ELR (cell line): ENCODE data around the gene XYLT2.
A peak's percentile ranks its signal among the peaks of the same experiment; 100 is the strongest.
"Not testable (repeated sequence)": the region's sequence is repeated elsewhere in the genome, so short reads cannot be mapped to it uniquely, and the experiment has no call there.

Experiments
- DNase-seq: peaks from one replicate; pipeline ENCODE4 v3.0.0-alpha.2; 2015; ENCODE audit warnings: low read depth

The XYLT2 gene

DNA sequence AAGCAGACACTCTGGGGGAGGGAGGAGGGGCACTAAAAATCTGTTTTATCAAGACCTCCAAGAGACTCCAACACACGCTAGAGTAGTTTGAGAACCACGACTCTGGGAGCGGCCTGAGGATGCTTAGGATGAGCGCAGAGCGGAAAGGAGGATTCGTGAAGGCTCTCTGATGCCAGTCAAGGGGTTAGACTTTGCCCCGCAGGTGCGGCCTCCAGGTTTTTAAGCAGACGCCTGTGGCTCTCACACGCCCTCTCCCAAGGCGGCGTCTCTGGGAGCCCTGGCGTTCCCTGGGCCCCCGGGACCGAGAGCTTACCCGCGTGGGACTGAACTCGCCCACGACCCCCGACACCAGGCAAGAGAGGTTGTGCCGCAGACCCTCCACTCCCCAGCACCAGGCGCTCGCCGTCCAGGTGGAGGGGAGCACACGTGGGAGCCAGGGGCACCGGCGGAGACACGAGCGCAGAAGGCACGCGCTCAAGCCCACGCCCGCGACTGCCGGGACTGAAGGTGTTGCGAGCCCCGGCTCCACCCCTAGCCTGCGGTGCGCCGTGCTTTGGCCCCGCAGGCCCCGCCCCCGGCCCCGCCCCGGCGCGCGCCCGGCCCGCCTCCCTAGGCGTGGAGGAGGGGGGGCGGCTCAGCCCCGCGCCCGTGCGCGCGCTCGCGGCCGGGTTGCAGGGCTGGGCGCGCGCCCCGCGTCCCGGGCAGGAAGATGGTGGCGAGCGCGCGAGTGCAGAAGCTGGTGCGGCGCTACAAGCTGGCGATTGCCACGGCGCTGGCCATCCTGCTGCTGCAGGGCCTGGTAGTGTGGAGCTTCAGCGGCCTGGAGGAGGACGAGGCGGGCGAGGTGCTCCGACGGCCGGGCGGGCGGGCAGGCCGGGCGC lies at the start of gene XYLT2:
Gene XYLT2, plus strand, starts transcription at position 695 of the 881 bp plus-strand sequence. Its CDS starts 15 bp downstream, at position 710.
- peak; percentile 91 for DNase-seq

DNA sequence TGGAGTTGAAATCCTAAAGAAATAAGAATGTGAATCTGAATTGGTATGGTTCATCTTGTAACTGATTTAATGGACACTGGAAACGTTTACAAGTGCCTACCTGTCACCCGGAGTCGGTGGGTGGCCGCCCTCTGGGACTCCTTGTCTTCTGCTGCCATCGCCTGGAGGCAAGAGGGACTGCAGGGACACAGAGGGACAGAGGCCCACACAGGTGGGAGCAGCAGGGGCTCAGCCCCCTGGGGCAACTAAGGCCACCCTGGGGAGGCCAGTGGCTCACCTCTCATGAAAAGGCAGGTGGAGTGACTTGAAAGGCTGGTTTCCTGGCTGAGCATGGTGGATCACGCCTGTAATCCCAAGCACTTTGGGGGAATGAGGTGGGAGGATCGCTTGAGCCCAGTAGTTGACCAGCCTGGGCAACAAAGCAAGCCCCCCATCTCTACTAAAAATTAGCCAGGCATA lies 48.5 kb upstream of the XYLT2 start:
- peak; percentile 79 for DNase-seq

DNA sequence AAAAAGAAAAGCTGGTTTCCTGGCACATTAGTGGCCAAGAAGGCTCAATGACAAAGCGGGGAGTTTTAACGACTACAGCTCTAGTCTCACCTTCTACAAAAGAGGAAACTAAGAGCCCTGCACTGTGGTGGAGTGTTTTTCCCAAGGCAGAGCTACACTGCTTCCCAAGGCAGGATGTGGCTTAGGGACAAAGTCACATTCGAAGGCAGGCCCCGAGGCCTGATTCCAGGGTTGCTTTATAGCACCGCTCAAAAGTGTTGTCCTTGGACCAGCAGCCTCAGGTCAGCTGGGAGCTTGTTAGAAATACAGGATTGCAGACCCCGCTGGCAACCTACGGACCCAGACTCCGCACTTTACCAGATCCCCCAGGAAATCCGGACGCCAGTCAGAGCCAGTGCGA lies 47.9 kb upstream of the XYLT2 start:
- DNase-seq: no peak

DNA sequence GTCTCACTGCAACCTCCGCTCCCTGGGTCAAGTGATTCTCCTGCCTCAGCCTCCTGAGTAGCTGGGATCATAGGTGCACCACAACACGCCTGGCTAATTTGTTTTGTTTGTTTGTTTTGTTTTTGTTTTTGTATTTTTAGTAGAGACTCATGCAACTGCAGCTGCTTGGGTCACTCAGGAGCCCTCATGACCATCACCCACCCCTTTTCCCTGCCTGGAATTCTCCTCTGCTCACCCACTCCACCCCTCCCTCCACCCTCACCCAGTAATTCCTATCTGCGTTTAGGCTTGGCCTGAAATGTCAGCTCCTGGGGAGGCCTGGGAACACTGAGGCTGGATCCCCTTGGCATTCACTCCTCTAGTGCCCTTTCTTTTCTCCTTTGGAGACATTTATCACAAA lies 46.1 kb upstream of the XYLT2 start:
- DNase-seq: no peak

DNA sequence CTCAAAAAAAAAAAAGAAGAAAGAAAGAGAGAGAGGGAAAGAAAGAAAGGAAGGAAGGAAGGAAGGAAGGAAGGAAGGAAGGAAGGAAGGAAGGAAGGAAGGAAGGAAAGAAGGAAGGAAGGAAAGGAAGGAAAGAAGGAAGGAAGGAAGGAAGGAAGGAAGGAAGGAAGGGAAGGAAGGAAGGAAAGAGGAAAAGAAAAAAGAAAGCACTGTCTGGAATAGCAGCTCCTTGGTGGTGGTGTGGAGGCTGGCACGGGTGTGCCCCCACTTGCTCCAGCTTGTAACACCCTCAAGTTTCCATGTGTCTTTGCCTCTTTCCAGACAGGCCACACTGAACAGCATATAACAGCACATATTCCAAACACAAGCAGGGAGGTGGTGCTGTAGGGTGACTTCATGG lies 45.1 kb upstream of the XYLT2 start:
- not testable (repeated sequence) for DNase-seq

DNA sequence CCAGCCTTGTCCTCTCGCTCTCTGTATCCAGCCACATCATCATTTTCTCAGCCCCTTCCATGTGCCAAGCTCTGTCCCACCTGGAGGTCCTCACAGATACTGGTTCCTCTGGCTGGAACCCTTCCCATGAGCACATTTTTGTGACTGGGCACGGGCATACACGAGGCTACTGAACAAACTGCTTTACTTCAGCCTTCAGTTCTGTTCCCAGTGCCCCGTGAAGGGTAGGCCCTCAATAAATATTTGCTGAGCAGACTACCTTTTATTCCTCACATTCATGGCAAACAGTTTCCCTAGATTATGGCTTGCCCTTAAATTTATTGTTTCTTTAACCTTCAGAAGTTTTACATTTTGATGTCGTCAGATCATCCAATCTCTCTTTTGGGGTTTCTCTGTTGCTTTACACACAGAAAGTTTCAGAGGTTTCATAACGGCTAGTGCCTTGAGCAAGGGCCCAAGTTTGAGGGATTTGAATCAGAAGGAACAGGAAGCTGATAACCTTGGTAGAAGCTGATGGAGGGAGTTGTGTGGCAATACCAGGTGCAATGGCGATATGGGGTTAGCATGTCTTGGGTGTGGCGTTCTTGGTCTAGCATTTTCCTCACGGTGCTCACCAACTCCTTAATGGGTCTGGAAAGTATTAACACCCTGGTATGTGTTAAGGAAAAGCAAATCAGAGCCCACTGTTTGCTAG lies 43.9 kb upstream of the XYLT2 start:
- no peak for DNase-seq

DNA sequence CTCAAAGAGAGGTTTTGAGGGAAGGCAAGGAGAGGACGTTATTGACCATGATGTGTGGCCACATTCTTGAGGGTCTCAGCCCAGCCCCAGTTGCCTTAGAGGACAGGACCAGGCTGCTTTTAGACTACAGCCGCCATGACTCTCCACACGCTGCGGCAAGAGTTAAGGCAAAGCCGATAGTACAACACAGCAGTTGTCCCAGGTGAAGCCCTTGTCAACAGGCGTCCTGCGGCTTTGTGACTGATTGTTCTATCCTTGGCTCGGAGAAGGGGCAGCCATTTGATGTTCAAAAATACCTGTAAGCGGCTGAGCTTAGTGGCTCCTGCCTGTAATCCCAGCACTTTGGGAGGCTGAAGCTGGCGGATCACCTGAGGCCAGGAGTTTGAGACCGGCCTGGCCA lies 42.9 kb upstream of the XYLT2 start:
- no peak for DNase-seq

DNA sequence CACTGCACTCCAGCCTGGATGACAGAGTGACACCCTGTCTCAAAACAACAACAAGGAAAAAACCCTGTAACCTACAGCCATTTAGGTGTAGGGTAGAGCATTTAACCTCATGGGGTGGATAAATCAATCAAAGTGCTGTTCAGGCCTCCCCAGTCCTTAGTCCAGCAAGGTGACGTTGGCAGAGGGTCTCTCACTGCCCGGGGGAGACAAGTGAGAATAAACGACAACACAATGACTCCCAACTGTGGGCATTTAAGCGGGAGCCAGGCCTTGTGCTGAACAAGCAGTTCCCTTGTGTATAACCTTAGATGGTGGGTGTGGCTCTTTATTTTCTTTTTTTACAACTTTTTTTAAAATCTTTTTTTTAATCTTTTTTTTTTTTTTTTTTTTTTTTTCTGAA lies 42.3 kb upstream of the XYLT2 start:
- no peak for DNase-seq

DNA sequence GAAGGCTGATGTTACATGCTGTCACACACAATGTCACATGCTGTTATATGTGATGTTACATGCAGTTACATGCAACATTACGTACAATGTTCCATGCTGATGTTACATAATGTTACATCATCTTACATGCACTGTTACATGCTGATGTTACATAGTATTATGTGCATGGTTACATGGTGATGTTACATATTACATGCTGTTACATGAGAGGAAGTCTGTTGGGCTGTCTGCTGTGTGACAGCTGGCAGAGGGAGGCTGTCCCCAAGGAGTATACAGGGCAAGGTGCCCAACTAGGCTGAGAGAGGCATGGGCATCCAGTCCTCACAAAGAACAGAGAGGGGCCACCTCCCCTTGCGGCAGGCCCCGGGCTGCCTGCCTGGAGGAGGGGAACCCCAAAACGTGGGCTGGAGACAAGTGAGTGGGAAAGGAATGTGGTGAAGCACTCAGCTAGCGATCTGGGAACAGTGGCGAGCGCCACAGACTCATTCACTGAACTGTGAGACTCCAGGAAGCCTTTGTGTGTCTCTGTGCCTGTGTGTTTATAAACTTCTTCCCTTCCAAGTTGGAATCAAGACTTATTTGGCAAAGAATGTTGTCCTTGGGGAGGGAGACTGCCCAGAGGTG lies 41.0 kb upstream of the XYLT2 start:
- no peak for DNase-seq

DNA sequence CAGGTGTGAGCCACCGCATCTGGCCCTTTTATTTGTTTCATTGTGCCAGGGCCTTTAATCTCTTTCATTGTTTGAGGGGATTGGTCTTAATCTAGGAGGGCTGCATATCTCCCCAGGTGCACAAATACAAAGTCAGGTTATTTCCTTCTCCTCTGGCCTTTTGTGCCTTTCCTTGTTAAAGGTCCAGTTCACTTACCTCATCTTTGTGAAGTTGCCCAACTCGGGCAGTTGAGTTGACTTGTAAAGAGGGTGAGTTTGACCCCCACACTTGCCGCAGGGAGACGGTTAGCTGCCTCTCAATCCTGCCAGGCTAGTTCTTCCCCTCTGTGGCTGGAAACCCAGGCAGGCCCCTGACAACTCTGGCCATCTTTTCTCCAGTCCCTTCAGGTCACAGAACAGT lies 38.3 kb upstream of the XYLT2 start:
- no peak for DNase-seq

DNA sequence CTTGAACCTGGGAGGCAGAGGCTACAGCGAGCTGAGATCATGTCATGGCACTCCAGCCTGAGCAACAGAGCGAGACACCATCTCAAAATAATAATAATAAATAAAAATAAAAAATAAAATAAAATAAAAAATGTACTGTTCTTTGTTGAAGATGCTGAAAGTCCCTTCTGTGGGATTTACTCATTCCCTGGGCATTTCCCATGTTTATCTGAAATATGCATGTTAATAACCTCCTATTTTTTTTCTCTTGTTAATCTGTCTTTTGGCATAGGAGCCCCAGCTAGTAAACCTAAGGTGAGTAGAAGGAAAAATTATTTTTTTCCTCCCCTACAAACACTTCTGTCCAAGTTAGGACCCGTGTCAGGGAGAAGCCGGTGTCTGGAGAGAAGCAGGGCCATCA lies 37.3 kb upstream of the XYLT2 start:
- peak; percentile 62 for DNase-seq

DNA sequence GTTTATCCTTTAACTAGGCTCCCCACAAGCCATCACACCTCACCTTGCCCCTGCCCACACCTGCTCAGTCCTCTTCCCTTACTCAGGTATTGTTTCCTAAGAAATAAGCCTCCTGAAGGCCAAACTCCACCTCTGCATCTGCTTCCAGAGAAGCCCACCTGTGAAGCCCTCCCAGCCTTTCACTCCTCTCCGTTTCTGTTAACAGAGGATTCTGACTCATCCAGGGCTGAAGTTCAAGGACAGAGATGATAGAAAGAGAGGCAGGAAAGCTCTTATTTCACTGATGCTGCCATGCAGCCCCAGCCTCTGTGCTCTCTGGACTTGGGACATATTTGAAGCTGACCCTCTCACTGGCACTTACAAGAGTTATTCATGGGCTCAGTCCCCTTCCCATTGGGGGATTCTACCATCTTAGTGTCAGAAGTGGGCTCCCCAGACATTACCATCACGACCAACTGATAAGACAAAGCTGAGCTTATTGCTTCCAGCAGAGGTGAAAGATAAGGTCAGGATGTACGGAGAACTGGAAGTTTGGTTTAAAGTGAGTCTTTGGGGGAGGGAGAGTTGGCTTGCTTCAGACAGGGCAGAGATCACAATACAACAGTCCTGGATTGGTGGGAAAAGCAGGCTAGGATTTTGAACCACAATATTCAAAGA lies 35.3 kb upstream of the XYLT2 start:
- peak; percentile 29 for DNase-seq

DNA sequence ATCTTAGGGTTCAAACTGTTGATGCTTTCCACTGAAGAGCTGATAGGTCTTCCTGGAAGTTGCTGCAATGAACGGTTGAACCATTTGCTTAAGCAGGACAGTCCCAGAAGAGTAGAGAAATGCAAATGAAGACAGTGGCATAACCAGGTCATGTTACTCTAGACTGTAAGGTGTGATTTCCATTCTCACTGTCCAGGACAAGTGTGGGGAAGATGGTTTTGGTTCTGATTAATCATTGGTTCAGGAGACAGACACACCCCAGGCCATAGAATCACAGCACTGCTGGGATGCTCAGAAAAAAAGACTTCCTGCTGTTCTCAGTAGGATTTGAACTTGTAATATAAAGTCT lies 34.8 kb upstream of the XYLT2 start:
- DNase-seq: no peak

DNA sequence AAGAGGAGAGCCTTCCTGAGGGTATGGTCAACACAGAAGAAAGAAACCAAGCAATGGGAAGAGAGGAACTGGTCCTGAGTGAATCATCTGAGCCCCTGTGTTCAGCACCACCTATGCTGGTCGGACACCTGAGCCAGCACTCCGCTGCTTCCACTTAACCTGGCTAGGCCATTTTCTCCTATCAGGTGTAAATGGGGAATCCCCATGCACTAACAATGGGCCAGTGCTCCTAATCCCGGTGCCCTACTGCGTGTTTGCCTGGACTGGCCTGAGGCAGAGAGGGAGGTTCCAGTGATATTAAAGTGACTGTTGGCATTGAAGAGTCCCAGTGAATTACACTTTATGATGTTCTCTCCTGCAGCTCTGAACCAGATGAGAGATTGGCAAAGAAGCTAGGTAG lies 34.4 kb upstream of the XYLT2 start:
- no peak for DNase-seq

DNA sequence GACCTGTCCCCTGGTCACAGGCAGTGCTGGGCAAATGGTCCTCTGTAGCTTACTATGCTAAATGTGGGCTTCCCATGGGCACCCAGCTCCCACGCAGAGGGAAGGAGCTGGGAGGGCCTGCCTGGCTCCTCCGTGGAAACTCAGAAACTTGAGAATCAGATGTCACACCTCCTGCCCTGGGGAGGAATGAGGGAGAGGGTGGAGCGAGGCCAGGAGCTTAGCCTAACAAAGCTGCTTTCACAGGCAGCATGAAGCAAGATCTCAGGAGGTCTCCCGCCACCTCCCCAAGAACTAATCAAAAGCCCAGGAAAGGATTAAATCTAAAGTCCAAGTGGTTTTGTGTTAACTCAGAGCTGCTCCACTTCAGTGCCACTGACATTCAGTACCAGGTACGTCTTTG lies 33.6 kb upstream of the XYLT2 start:
- no peak for DNase-seq

DNA sequence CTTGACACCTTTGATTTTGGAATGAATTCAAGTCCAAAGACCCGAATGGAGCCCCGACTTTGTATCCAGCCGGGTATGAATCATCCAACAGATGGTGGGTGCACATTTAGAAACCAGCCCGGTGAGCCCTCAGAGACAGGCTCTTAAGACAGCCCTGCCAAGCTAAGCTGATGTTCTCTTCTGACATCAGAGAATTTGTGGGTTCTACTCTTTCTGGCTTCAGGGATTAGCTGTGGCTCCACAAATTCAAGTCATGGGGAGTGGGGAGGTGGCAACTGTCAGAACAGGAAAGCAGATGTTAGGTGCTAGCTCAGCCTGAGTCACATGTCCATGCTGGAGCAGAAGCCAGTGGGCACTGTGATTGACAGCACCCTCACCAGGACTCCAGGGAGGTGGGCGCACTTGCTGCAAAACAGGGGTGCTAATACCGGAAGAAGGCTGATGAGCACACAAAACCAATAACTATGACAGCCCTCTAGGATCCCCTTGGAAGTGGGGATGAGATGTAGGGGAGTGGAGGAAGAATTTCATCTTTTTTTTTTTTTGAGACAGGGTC lies 31.4 kb upstream of the XYLT2 start:
- no peak for DNase-seq

DNA sequence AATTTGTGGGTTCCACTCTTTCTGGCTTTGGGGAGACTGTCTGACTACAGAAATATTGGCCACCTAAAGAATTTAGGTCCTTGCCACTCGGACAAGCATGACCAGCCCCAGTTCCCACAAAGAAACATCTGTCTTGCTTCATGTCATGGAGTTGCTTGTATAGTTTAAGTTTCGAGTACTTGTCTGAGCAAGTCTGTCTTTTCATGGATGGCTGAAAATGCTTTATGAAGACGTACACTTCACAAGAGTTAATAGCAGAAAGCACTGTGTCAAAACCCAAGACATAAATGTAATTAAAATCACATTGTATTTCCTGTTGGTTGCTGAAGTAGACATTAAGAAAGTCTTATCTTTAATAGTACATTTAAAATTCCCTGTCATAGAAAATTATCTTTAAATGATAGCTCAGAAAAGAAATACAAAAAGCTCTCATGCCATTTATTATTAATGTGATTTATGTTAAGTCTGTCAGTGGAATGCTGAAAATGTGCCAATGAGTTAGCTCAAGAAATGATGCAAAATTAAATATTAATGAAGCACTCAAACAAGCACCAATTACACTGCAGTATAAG lies 29.8 kb upstream of the XYLT2 start:
- DNase-seq: no peak

DNA sequence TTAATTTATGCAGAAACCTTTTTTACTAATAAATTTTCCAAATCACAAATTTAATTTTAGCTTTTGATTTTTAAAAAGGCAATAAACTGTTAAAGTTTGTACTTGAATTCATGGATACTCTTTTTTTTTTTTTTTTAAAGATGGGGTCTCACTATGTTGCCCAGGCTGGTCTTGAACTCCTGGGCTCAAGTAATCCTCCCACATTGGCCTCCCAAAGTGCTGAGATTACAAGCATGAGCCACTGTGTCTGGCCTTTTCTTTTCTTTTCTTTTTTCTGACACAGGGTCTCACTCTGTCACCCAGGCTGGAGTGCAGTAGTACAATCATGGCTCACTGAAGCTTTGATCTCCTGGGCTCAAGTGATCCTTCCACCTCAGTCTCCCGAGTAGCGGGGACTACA lies 29.3 kb upstream of the XYLT2 start:
- not testable (repeated sequence) for DNase-seq

DNA sequence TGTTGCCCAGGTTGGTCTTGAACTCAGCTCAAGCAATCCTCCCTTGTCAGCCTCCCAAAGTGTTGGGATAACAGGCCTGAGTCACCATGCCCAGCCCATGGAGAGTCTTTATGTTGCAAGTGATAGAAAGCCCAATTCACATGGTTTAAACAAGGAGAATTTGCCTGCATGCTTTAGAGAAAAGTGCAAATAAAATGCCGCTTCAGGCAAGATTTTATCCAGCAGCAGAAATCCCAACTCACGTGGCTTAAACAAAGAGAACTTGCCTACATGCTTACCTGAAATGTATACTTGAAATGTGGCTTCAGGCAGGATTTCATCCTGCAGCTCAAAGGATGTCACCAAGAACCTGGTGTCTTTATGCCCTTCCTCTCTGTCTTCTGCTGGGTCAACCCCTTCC lies 28.8 kb upstream of the XYLT2 start:
- DNase-seq: no peak

DNA sequence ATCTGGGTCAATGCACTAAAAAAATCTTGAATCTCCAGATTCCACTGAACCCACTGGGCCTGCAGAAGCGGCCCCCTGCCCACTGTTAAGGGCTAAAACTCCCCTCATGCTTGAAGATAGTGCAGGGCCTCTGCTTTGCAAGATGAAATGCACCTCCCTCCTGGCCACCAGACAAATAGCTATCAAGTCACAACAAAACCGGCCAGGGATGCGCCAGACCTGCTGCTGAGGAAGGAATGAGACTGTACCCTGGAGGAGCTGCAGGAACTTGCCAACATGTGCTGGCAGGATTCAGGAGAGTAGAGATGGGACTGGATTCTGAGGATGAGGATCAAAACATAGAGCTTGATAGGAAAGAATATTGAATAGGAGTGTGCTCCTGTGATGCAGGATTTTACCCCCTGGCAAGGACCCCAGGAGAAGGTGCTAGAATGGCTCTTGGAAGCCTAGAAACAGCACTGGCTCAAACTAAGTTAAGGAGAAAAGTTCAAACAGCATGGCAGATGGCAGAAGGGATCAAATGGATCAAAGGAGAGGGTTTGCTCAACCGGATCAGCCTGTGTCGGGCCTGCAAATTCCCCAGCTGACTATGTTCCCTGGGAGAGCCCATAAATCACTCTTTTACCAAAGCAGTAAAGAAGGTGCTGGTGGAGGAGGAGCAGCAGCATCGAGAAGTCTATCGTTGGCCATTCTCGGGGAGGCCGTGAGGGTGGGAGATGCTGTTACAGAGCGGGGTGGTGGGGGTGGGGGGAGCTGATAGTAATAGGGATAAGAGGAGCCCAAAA lies 27.2 kb upstream of the XYLT2 start:
- DNase-seq: no peak
